ENCODE measurements around the gene TMEM123.

The TMEM123 gene

DNA sequence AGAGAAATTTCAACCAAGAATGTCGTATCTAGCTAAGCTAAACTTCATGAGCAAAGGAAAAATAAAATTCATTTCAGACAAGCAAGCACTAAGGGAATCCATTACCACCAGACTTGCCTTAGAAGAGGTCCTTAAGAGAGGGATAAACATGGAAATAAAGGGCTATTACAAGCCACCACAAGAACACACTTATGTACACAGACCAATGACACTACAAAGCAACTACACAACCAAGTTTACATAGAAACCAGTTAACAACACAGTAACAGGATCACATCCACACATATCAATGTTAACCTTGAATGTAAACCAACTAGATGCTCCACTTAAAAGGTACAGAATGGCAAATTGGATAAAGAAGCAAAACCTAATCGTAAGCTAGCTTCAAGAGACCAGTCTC lies 38.0 kb downstream of the TMEM123 start:
- Histone ChIP-seq H3K79me2 (ENCODE audit: insufficient read depth, low read length) (peaks cover 100% of the 10 kb centered on the region), H3K27ac (ENCODE audit: low read depth, low read length, poor library complexity, severe bottlenecking) (no peak overlapping the region), H2AFZ (ENCODE audit: low read length) (no peak overlapping the region), H3K9ac (ENCODE audit: low read length) (no peak overlapping the region), H3F3A (ENCODE audit: insufficient read depth, low read length) (no peaks in the 10 kb centered on the region), H3K4me3 (ENCODE audit: low read depth, low read length, poor library complexity, severe bottlenecking) (no peak overlapping the region), H3K4me2 (ENCODE audit: low read length) (0 out of 2 replicates have a peak overlapping the region, but pooled peaks have one; percentile 2), H3K9me3 (ENCODE audit: low read length) (peaks cover 12% of the 10 kb centered on the region; the same call in 1 of the 2 replicates), H3K36me3 (ENCODE audit: insufficient read depth, low read length) (peaks cover 56% of the 10 kb centered on the region), H3K9me2 (ENCODE audit: low read depth, low read length) (no peaks in the 10 kb centered on the region), H3K4me1 (ENCODE audit: insufficient read depth, low read length, severe bottlenecking) (peaks cover 27% of the 10 kb centered on the region), H4K20me1 (ENCODE audit: insufficient read depth, low read length) (no peaks in the 10 kb centered on the region; the same call in 1 of the 2 replicates), H3K27me3 (ENCODE audit: insufficient read depth, low read length) (no peaks in the 10 kb centered on the region)
- no peak for TF ChIP-seq EZH2 (IDR thresholded peaks at IDR 0.05; ENCODE audit: borderline replicate concordance, low read length)
- TF ChIP-seq CTCF (IDR thresholded peaks at IDR 0.05; ENCODE audit: low read length) = no peak

- Histone ChIP-seq H3K27me3 (ENCODE audit: insufficient read depth, low read length) (no peaks in the 10 kb centered on the region), H4K20me1 (ENCODE audit: insufficient read depth, low read length) (peaks cover 2% of the 10 kb centered on the region; the same call in 1 of the 2 replicates), H3K4me1 (ENCODE audit: insufficient read depth, low read length, severe bottlenecking) (peaks cover 27% of the 10 kb centered on the region), H3K27ac (ENCODE audit: low read depth, low read length, poor library complexity, severe bottlenecking) (peak overlapping the region; percentile 8), H2AFZ (ENCODE audit: low read length) (no peak overlapping the region), H3F3A (ENCODE audit: insufficient read depth, low read length) (no peaks in the 10 kb centered on the region), H3K9me2 (ENCODE audit: low read depth, low read length) (no peaks in the 10 kb centered on the region), H3K36me3 (ENCODE audit: insufficient read depth, low read length) (peaks cover 51% of the 10 kb centered on the region), H3K4me2 (ENCODE audit: low read length) (no peak overlapping the region), H3K79me2 (ENCODE audit: insufficient read depth, low read length) (peaks cover 100% of the 10 kb centered on the region), H3K4me3 (ENCODE audit: low read depth, low read length, poor library complexity, severe bottlenecking) (no peak overlapping the region), H3K9me3 (ENCODE audit: low read length) (peaks cover 9% of the 10 kb centered on the region; the same call in 1 of the 2 replicates), H3K9ac (ENCODE audit: low read length) (no peak overlapping the region)
- TF ChIP-seq CTCF (IDR thresholded peaks at IDR 0.05; ENCODE audit: low read length) (no peak), EZH2 (IDR thresholded peaks at IDR 0.05; ENCODE audit: borderline replicate concordance, low read length) (no peak)
Measured at GRCh38 chr11:102413497-102413896, 39.1 kb downstream of the TMEM123 start.

- Histone ChIP-seq H3K27ac (ENCODE audit: low read depth, low read length, poor library complexity, severe bottlenecking) (no peak overlapping the region), H2AFZ (ENCODE audit: low read length) (no peak overlapping the region), H3K4me1 (ENCODE audit: insufficient read depth, low read length, severe bottlenecking) (peaks cover 44% of the 10 kb centered on the region), H3K9me2 (ENCODE audit: low read depth, low read length) (no peaks in the 10 kb centered on the region), H3F3A (ENCODE audit: insufficient read depth, low read length) (no peaks in the 10 kb centered on the region), H4K20me1 (ENCODE audit: insufficient read depth, low read length) (peaks cover 2% of the 10 kb centered on the region; the same call in 1 of the 2 replicates), H3K36me3 (ENCODE audit: insufficient read depth, low read length) (peaks cover 45% of the 10 kb centered on the region), H3K9me3 (ENCODE audit: low read length) (no peaks in the 10 kb centered on the region), H3K27me3 (ENCODE audit: insufficient read depth, low read length) (no peaks in the 10 kb centered on the region), H3K9ac (ENCODE audit: low read length) (no peak overlapping the region), H3K79me2 (ENCODE audit: insufficient read depth, low read length) (peaks cover 97% of the 10 kb centered on the region), H3K4me2 (ENCODE audit: low read length) (no peak overlapping the region), H3K4me3 (ENCODE audit: low read depth, low read length, poor library complexity, severe bottlenecking) (no peak overlapping the region)
- TF ChIP-seq EZH2 (IDR thresholded peaks at IDR 0.05; ENCODE audit: borderline replicate concordance, low read length) (no peak), CTCF (IDR thresholded peaks at IDR 0.05; ENCODE audit: low read length) (no peak)
Measured at GRCh38 chr11:102411142-102411541, 41.4 kb downstream of the TMEM123 start.

All from OCI-LY1 (cell line).